ENCODE measurements around the gene NELL2.

NELL2 gene

GRCh38 chr12:44531320-44531971 is 344.7 kb downstream of the NELL2 start:
- no peak for DNase-seq (ENCODE audit: low spot score)

GRCh38 chr12:44526655-44527182 is 349.4 kb downstream of the NELL2 start:
- no peak for DNase-seq (ENCODE audit: low spot score)

GRCh38 chr12:44525806-44526654 is 350.1 kb downstream of the NELL2 start:
- no peak for DNase-seq (ENCODE audit: low spot score)

GRCh38 chr12:44523828-44524227 is 352.3 kb downstream of the NELL2 start:
- DNase-seq (ENCODE audit: low spot score): no peak

- DNase-seq (ENCODE audit: low spot score): no peak
Observed at GRCh38 chr12:44521702-44522101, 354.4 kb downstream of the NELL2 start.

GRCh38 chr12:44519931-44520330 is 356.2 kb downstream of the NELL2 start:
- DNase-seq (ENCODE audit: low spot score): no peak

GRCh38 chr12:44511289-44511688 is 364.8 kb downstream of the NELL2 start:
- no peak for DNase-seq (ENCODE audit: low spot score)

- DNase-seq (ENCODE audit: low spot score): no peak
Observed at GRCh38 chr12:44510510-44510909, 365.6 kb downstream of the NELL2 start.

- no peak for DNase-seq (ENCODE audit: low spot score)
Observed at GRCh38 chr12:44510076-44510475, 366.0 kb downstream of the NELL2 start.

GRCh38 chr12:44509471-44509870 is 366.6 kb downstream of the NELL2 start:
- no peak for DNase-seq (ENCODE audit: low spot score)

- no peak for DNase-seq (ENCODE audit: low spot score)
Observed at GRCh38 chr12:44507461-44507860, 368.7 kb downstream of the NELL2 start.

GRCh38 chr12:44504799-44505198 is 371.3 kb downstream of the NELL2 start:
- DNase-seq (ENCODE audit: low spot score): no peak

- no peak for DNase-seq (ENCODE audit: low spot score)
Observed at GRCh38 chr12:44503329-44503728, 372.8 kb downstream of the NELL2 start.

- no peak for DNase-seq (ENCODE audit: low spot score)
Observed at GRCh38 chr12:44502681-44503080, 373.4 kb downstream of the NELL2 start.

- no peak for DNase-seq (ENCODE audit: low spot score)
Observed at GRCh38 chr12:44500423-44500822, 375.7 kb downstream of the NELL2 start.

GRCh38 chr12:44497044-44497443 is 379.1 kb downstream of the NELL2 start:
- DNase-seq (ENCODE audit: low spot score): no peak

GRCh38 chr12:44490181-44490580 is 385.9 kb downstream of the NELL2 start:
- DNase-seq (ENCODE audit: low spot score): no peak

- DNase-seq (ENCODE audit: low spot score): no peak
Observed at GRCh38 chr12:44488180-44488579, 387.9 kb downstream of the NELL2 start.

GRCh38 chr12:44484862-44485261 is 391.3 kb downstream of the NELL2 start:
- no peak for DNase-seq (ENCODE audit: low spot score)

- no peak for DNase-seq (ENCODE audit: low spot score)
Observed at GRCh38 chr12:44477331-44477980, 398.7 kb downstream of the NELL2 start.

- no peak for DNase-seq (ENCODE audit: low spot score)
Observed at GRCh38 chr12:44476683-44477082, 399.4 kb downstream of the NELL2 start.

GRCh38 chr12:44465139-44465538 is 411.0 kb downstream of the NELL2 start:
- DNase-seq (ENCODE audit: low spot score): no peak

- DNase-seq (ENCODE audit: low spot score): no peak
Observed at GRCh38 chr12:44464180-44464579, 411.9 kb downstream of the NELL2 start.
